GM23338 (cell line): Measurements from ENCODE around the gene SIPA1. TPM values are rescaled to one million over a fixed set of nuclear protein-coding genes. Genes with fewer than 3 reads are reported as not detected.

ENCODE experiments used
- ATAC-seq: fragments of 200-7000 bp; cut with Tn5 transposase; 3 replicates; pipeline ENCODE4 v1.9.1; 2020
- DNase-seq: peaks from one replicate; pipeline ENCODE4 v3.0.0-alpha.2; 2015; ENCODE audit warnings: low spot score
- H2AFZ ChIP-seq: fragments of 200-600 bp; sonication (generic); 2 replicates; pipeline ENCODE4 v1.8.0; 2016; ENCODE audit warnings: antibody characterized with exemption, mild to moderate bottlenecking, moderate library complexity
- H3F3A ChIP-seq: fragments of 200-600 bp; sonication (generic); replicated peaks from 2 replicates; pipeline ENCODE4 v1.8.0; 2017; ENCODE audit warnings: antibody characterized with exemption, mixed run types, low read depth
- H3K27ac ChIP-seq: fragments of 200-600 bp; sonication (generic); 2 replicates; pipeline ENCODE4 v1.6.1; 2016; ENCODE audit warnings: low read depth
- H3K27me3 ChIP-seq: fragments of 200-600 bp; sonication (generic); 2 replicates; pipeline ENCODE4 v1.8.0; 2016; ENCODE audit warnings: mild to moderate bottlenecking, mixed run types, moderate library complexity; ENCODE audit not compliant: insufficient read depth
- H3K36me3 ChIP-seq: fragments of 200-600 bp; sonication (generic); 2 replicates; pipeline ENCODE4 v1.8.0; 2016; ENCODE audit warnings: mild to moderate bottlenecking; ENCODE audit not compliant: insufficient read depth
- H3K4me1 ChIP-seq: fragments of 200-600 bp; sonication (generic); 2 replicates; pipeline ENCODE4 v1.8.0; 2016; ENCODE audit warnings: mild to moderate bottlenecking, moderate library complexity; ENCODE audit not compliant: insufficient read depth
- H3K4me2 ChIP-seq: fragments of 200-600 bp; sonication (generic); 2 replicates; pipeline ENCODE4 v1.7.1; 2017; ENCODE audit warnings: mixed run types
- H3K4me3 ChIP-seq: fragments of 200-600 bp; sonication (generic); 2 replicates; pipeline ENCODE4 v1.6.1; 2016; ENCODE audit warnings: mixed run types
- H3K79me2 ChIP-seq: fragments of 200-600 bp; sonication (generic); replicated peaks from 2 replicates; pipeline ENCODE4 v1.8.0; 2017; ENCODE audit warnings: mild to moderate bottlenecking; ENCODE audit not compliant: insufficient read depth
- H3K9me2 ChIP-seq: fragments of 200-600 bp; sonication (generic); 2 replicates; pipeline ENCODE4 v1.8.0; 2017; ENCODE audit not compliant: insufficient read depth
- H4K20me1 ChIP-seq: fragments of 200-600 bp; sonication (generic); replicated peaks from 2 replicates; pipeline ENCODE4 v1.8.0; 2017; ENCODE audit warnings: mild to moderate bottlenecking; ENCODE audit not compliant: insufficient read depth
- H3K27ac Mint-ChIP-seq: 2 replicates; pipeline ENCODE4 v1.8.0; 2020; ENCODE audit warnings: inconsistent platforms, mild to moderate bottlenecking, moderate library complexity, mixed read lengths
- H3K27me3 Mint-ChIP-seq: 3 replicates; pipeline ENCODE4 v1.8.0; 2022; ENCODE audit warnings: low read depth, mild to moderate bottlenecking, moderate library complexity, mixed read lengths, inconsistent platforms; ENCODE audit not compliant: insufficient read depth, poor library complexity
- H3K36me3 Mint-ChIP-seq: 3 replicates; pipeline ENCODE4 v1.8.0; 2021; ENCODE audit warnings: low read depth, mild to moderate bottlenecking, inconsistent platforms, moderate library complexity, mixed read lengths
- H3K4me1 Mint-ChIP-seq: 3 replicates; pipeline ENCODE4 v1.8.0; 2020; ENCODE audit warnings: mild to moderate bottlenecking, inconsistent platforms, mixed read lengths
- H3K4me3 Mint-ChIP-seq: 3 replicates; pipeline ENCODE4 v1.8.0; 2021; ENCODE audit warnings: moderate library complexity, mild to moderate bottlenecking, inconsistent platforms, mixed read lengths
- H3K9me3 Mint-ChIP-seq: 3 replicates; pipeline ENCODE4 v1.8.0; 2020; ENCODE audit warnings: moderate library complexity, mild to moderate bottlenecking, inconsistent platforms, mixed read lengths
- CREB1 ChIP-seq: fragments of 250-450 bp; sonication (Bioruptor Pico); IDR thresholded peaks from 2 replicates; pipeline ENCODE4 v1.5.0; 2020; ENCODE audit warnings: low read depth, mild to moderate bottlenecking, moderate library complexity
- CTCF ChIP-seq, 2 experiments: fragments of 200-600 bp in 1 of 2; sonication (generic) in 1 of 2; conservative IDR thresholded peaks; 2 replicates each; pipeline versions ENCODE4 v1.5.1 to v1.6.1; 2016 to 2017; ENCODE audit warnings: antibody characterized with exemption in 2 of 2, low read depth in 2 of 2, mild to moderate bottlenecking in 2 of 2, moderate library complexity in 1 of 2
- ETS1 ChIP-seq: IDR thresholded peaks from 2 replicates; pipeline ENCODE4 v1.6.1; 2016; ENCODE audit warnings: antibody characterized with exemption
- EZH2 ChIP-seq: fragments of 200-600 bp; sonication (generic); IDR thresholded peaks from one replicate; pipeline ENCODE4 v1.8.0; 2017; ENCODE audit warnings: antibody characterized with exemption, mild to moderate bottlenecking, low read depth; ENCODE audit not compliant: unreplicated experiment
- EZH2phosphoT487 ChIP-seq: fragments of 200-600 bp; sonication (generic); IDR thresholded peaks from one replicate; pipeline ENCODE4 v1.8.1; 2018; ENCODE audit warnings: antibody characterized with exemption; ENCODE audit not compliant: unreplicated experiment
- JUNB ChIP-seq: IDR thresholded peaks from one replicate; pipeline ENCODE4 v1.6.1; 2016; ENCODE audit warnings: antibody characterized with exemption; ENCODE audit not compliant: unreplicated experiment
- NANOG ChIP-seq: IDR thresholded peaks from 2 replicates; pipeline ENCODE4 v1.6.1; 2016; ENCODE audit warnings: antibody characterized with exemption, borderline replicate concordance
- POLR2AphosphoS5 ChIP-seq: IDR thresholded peaks from 2 replicates; pipeline ENCODE4 v1.6.1; 2016; ENCODE audit warnings: antibody characterized with exemption, low read depth
- REST ChIP-seq: IDR thresholded peaks from one replicate; pipeline ENCODE4 v1.6.1; 2018; ENCODE audit warnings: antibody characterized with exemption; ENCODE audit not compliant: unreplicated experiment
- STAT1 ChIP-seq: IDR thresholded peaks from one replicate; pipeline ENCODE4 v1.6.1; 2016; ENCODE audit warnings: antibody characterized with exemption; ENCODE audit not compliant: unreplicated experiment
- ZNF114 ChIP-seq: fragments of 250-450 bp; sonication (Bioruptor Pico); IDR thresholded peaks from 2 replicates; pipeline ENCODE4 v1.5.0; 2020; ENCODE audit warnings: mild to moderate bottlenecking, moderate library complexity
- ZNF331 ChIP-seq: fragments of 250-450 bp; sonication (Bioruptor Pico); IDR thresholded peaks from 2 replicates; pipeline ENCODE4 v1.5.0; 2020; ENCODE audit warnings: low read depth, mild to moderate bottlenecking, moderate library complexity
- ZNF462 ChIP-seq: fragments of 250-450 bp; sonication (Bioruptor Pico); IDR thresholded peaks from 2 replicates; pipeline ENCODE4 v1.5.0; 2020; ENCODE audit warnings: mild to moderate bottlenecking, moderate library complexity
- polyA plus RNA-seq: library from polyadenylated mRNA; unstranded; fragments of >200 nt; fragmentation: Nextera tagmentation; extraction: Ambion mirVana; gene quantifications from 2 replicates; pipeline ENCODE4 v1.2.1, GENCODE V29; 2016
- total RNA-seq: library from RNA; depleted of rRNA; stranded (reverse); fragments of >200 nt; shearing (Covaris generic); gene quantifications from 2 replicates; pipeline ENCODE4 v1.2.3, GENCODE V29; 2014

SIPA1 gene
- total and polyA plus RNA-seq, 2 experiments from 2014 or later: 50.1 to 54.6 TPM

- H3K4me3 Mint-ChIP-seq: no peak overlapping the region; the same call in 2 of the 3 replicates
- DNase-seq (no peak), ATAC-seq (no peak)
- peaks cover 13% of the 10 kb centered on the region for H3K4me1 Mint-ChIP-seq
- H3K79me2 ChIP-seq: no peaks in the 10 kb centered on the region
- peaks cover 15% of the 10 kb centered on the region for H3K27me3 Mint-ChIP-seq
- peaks cover 32% of the 10 kb centered on the region for H3K36me3 Mint-ChIP-seq
- H4K20me1 ChIP-seq: no peaks in the 10 kb centered on the region; the same call in 1 of the 2 replicates
- H2AFZ ChIP-seq: no peak overlapping the region
- no peaks in the 10 kb centered on the region for H3K27me3 ChIP-seq
- peaks cover 13% of the 10 kb centered on the region for H3F3A ChIP-seq
- no peaks in the 10 kb centered on the region for H3K9me3 Mint-ChIP-seq
- H3K36me3 ChIP-seq: peaks cover 12% of the 10 kb centered on the region; the same call in 1 of the 2 replicates
- peaks cover 13% of the 10 kb centered on the region for H3K4me1 ChIP-seq
- H3K4me2 ChIP-seq: no peak overlapping the region
- no peak overlapping the region for H3K27ac ChIP-seq
- no peak overlapping the region for H3K4me3 ChIP-seq
- no peak for TF ChIP-seq EZH2phosphoT487
- no peak for TF ChIP-seq ZNF114 (CRISPR knock-in tag)
- TF ChIP-seq POLR2AphosphoS5: no peak
- TF ChIP-seq CTCF (conservative IDR thresholded peaks at IDR 0.05; ENCODE audit: low read depth in 2 of 2): no peak
- no peak for TF ChIP-seq NANOG
- no peak for TF ChIP-seq JUNB
- TF ChIP-seq EZH2: no peak
- TF ChIP-seq ETS1: no peak
- no peak for TF ChIP-seq CREB1 (CRISPR knock-in tag)
- no peak for TF ChIP-seq ZNF462 (CRISPR knock-in tag)
- no peak for TF ChIP-seq REST
- TF ChIP-seq STAT1: no peak
- no peak for TF ChIP-seq ZNF331 (CRISPR knock-in tag)
- H3K27ac Mint-ChIP-seq: no peak overlapping the region
- H3K9me2 ChIP-seq: no peaks in the 10 kb centered on the region
These were observed 4.4 kb upstream of the SIPA1 start for GRCh38 chr11:65633390-65634108.
